GM10266 (cell line): ENCODE measurements around the gene TMEM179.

Experiments used
- DNase-seq: peaks from one replicate; pipeline ENCODE4 v3.0.0; 2012; ENCODE audit errors: extremely low spot score
- TF ChIP-seq, protein P1 (sequence below): IDR thresholded peaks from 2 replicates; pipeline ENCODE4 v1.5.1; 2012; ENCODE audit warnings: mild to moderate bottlenecking, low read depth; ENCODE audit not compliant: control insufficient read depth, insufficient read depth; ENCODE audit errors: missing control alignments

Gene TMEM179

GRCh38 chr14:104641753-104642539, 37.4 kb upstream of the TMEM179 start:
- TF ChIP-seq, protein P1, sequence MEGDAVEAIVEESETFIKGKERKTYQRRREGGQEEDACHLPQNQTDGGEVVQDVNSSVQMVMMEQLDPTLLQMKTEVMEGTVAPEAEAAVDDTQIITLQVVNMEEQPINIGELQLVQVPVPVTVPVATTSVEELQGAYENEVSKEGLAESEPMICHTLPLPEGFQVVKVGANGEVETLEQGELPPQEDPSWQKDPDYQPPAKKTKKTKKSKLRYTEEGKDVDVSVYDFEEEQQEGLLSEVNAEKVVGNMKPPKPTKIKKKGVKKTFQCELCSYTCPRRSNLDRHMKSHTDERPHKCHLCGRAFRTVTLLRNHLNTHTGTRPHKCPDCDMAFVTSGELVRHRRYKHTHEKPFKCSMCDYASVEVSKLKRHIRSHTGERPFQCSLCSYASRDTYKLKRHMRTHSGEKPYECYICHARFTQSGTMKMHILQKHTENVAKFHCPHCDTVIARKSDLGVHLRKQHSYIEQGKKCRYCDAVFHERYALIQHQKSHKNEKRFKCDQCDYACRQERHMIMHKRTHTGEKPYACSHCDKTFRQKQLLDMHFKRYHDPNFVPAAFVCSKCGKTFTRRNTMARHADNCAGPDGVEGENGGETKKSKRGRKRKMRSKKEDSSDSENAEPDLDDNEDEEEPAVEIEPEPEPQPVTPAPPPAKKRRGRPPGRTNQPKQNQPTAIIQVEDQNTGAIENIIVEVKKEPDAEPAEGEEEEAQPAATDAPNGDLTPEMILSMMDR, result no peak
- DNase-seq, result no peak

- no peak for DNase-seq
- TF ChIP-seq, protein P1, result no peak
Measured at GRCh38 chr14:104640681-104641080, 36.1 kb upstream of the TMEM179 start.

- peak; percentile 82 for DNase-seq
- TF ChIP-seq, protein P1, result peak; percentile 92
Measured at GRCh38 chr14:104639885-104640548, 35.4 kb upstream of the TMEM179 start.

GRCh38 chr14:104639471-104639870, 34.9 kb upstream of the TMEM179 start:
- no peak for DNase-seq
- TF ChIP-seq, protein P1, result no peak

DNA sequence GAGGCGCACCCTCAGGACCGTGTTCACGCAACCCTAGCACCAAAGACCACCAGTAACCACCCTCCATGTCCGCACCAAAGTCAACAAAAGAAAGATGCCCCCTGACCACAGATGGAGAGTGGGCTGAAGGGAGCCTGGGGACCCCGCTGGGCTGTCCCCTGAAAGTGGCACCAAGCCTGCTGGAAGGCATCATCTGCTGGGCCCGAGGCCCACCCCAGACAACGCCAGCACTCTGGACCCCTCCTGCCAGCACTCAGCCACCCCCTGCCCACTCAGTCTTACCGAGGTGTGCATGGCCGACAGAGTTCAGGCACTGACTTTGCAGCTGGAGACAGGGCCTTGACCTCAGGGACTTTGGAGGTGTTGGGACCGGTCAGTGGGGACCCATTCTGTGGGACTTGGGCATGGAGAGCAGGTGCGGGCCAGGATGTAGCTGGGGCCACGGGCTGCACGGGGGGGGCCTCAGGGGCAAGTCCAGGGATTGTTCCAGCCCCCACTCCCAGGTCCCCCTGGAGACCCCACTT, 34.4 kb upstream of the TMEM179 start:
- DNase-seq, result no peak
- TF ChIP-seq, protein P1, result no peak

GRCh38 chr14:104638190-104638589, 33.6 kb upstream of the TMEM179 start:
- TF ChIP-seq, protein P1, result no peak
- DNase-seq, result no peak
